OCI-LY3 (cell line): ENCODE data around the gene C22orf39.

ENCODE experiments used
- H2AFZ ChIP-seq: fragments of 200-600, 300-600 bp; shearing (Covaris generic); 2 replicates; pipeline ENCODE4 v1.6.0; 2014; ENCODE audit warnings: antibody characterized with exemption, low read depth, low read length
- H3K27ac ChIP-seq: fragments of 200-600, 300-600 bp; sonication (generic); 2 replicates; pipeline ENCODE4 v1.5.1; 2014; ENCODE audit warnings: mild to moderate bottlenecking, low read length, moderate library complexity, mixed read lengths
- H3K27me3 ChIP-seq: fragments of 200-600, 300-600 bp; sonication (generic); 2 replicates; pipeline ENCODE4 v1.6.1; 2014; ENCODE audit warnings: low read depth, low read length, mixed read lengths
- H3K36me3 ChIP-seq: fragments of 200-600, 300-600 bp; sonication (generic); replicated peaks from 2 replicates; pipeline ENCODE3; 2014; ENCODE audit warnings: low read depth, low read length, mixed read lengths
- H3K4me1 ChIP-seq: fragments of 300-600, 200-600 bp; sonication (generic); 2 replicates; pipeline ENCODE4 v1.6.1; 2014; ENCODE audit warnings: low read length, mixed read lengths
- H3K4me2 ChIP-seq: fragments of 200-600, 300-600 bp; sonication (generic); 2 replicates; pipeline ENCODE4 v1.6.1; 2014; ENCODE audit warnings: low read length, mixed read lengths
- H3K4me3 ChIP-seq: fragments of 300-600, 200-600 bp; sonication (generic); 2 replicates; pipeline ENCODE4 v1.5.1; 2014; ENCODE audit warnings: antibody characterized with exemption, mild to moderate bottlenecking, low read length, moderate library complexity
- H3K79me2 ChIP-seq: fragments of 300-600, 200-600 bp; shearing (Covaris generic); 2 replicates; pipeline ENCODE4 v1.6.1; 2014; ENCODE audit warnings: mild to moderate bottlenecking, low read length, mixed read lengths
- H3K9ac ChIP-seq: fragments of 300-600, 200-600 bp; shearing (Covaris generic); 2 replicates; pipeline ENCODE4 v1.6.0; 2014; ENCODE audit warnings: mild to moderate bottlenecking, low read length, moderate library complexity
- H3K9me3 ChIP-seq: fragments of 200-600, 300-600 bp; shearing (Covaris generic); 2 replicates; pipeline ENCODE4 v1.6.1; 2014; ENCODE audit warnings: low read length, mixed read lengths; ENCODE audit not compliant: insufficient read depth
- H4K20me1 ChIP-seq: fragments of 200-600, 300-600 bp; sonication (generic); 2 replicates; pipeline ENCODE4 v1.6.1; 2016; ENCODE audit warnings: low read length, mixed read lengths; ENCODE audit not compliant: insufficient read depth
- EZH2phosphoT487 ChIP-seq: fragments of 200-600 bp; shearing (Covaris generic); IDR thresholded peaks from 2 replicates; pipeline ENCODE4 v1.6.1; 2018; ENCODE audit warnings: antibody characterized with exemption, mixed run types, low read depth
- TF ChIP-seq, protein P1 (sequence below): fragments of 200-600, 300-600 bp; sonication (generic); IDR thresholded peaks from 2 replicates; pipeline ENCODE4 v1.5.1; 2014; ENCODE audit warnings: antibody characterized with exemption, low read length, low read depth

The C22orf39 gene

DNA sequence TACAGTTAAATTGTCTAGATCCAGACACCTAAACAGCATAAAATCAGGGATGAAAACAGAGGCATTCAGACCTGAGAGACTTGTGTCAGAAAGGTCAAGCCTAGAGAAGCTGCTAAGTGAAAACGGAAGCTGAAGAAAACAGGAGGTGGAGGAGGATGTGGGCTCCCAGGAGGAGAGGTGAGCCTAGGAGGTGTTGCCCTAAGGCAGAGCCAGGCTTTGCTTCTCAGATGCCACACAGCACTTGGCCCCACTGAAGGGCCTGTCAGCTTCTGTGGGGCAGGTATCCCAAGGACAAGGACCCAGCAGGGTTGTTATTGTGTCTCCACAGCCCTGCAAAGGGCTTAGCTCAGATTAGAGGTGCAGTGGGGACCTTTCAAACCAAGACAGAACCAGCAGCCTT is 17.0 kb upstream of the C22orf39 start:
- Histone ChIP-seq H3K27me3 (no peaks in the 10 kb centered on the region), H2AFZ (no peak overlapping the region), H4K20me1 (no peaks in the 10 kb centered on the region; the same call in 1 of the 2 replicates), H3K4me2 (no peak overlapping the region), H3K9ac (no peak overlapping the region), H3K27ac (no peak overlapping the region), H3K4me3 (no peak overlapping the region), H3K79me2 (no peaks in the 10 kb centered on the region), H3K4me1 (no peaks in the 10 kb centered on the region), H3K9me3 (no peaks in the 10 kb centered on the region), H3K36me3 (peaks cover 62% of the 10 kb centered on the region)
- no peak for TF ChIP-seq EZH2phosphoT487

DNA sequence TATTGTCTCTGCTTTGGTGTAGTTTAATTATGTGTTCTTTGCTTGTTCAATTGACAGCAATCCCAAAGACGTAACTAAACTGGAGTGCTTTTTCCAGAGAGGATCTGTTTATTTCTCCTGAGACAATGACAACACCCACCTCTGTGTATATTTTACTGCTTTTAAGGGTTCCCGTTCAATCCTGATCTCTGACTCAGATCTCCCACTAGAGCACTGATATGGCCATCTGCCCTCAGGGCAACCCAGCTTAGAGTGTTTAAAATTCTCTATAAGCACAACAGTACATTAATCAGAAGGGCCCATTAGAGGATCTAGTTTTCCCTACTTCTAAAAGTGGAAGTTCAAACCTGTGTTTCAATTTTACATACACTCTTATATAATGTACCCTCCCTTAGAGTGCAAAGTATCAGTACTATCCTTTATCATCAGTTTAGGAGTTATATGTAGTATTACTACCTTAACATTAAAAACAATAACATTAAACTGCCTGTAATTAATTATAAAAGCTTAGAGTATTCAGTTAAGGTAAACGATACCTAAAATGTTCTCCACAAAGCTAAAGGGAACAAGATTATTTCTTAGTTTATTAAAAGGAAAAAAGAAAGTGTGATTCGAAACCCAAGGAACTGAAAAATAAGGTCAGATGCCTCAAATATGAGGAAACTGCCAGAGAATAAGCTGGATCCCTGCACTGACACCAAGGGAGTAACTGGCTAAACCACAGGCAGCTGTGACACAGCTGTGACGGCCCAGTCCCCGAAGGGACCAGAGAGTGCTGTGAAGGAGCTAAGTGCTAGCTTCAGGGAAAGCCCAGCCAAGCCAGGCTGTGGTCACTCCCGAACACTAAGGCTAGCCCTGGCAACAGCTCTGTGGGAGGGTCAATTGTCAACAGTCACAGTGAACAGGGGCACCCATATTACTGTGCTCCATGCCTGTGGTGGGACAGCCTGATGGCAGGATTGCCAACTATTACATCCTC is 16.3 kb upstream of the C22orf39 start:
- Histone ChIP-seq H3K4me2 (no peak overlapping the region), H2AFZ (no peak overlapping the region), H4K20me1 (no peaks in the 10 kb centered on the region; the same call in 1 of the 2 replicates), H3K4me3 (no peak overlapping the region), H3K27ac (no peak overlapping the region), H3K9me3 (no peaks in the 10 kb centered on the region), H3K4me1 (no peaks in the 10 kb centered on the region), H3K79me2 (no peaks in the 10 kb centered on the region), H3K36me3 (peaks cover 58% of the 10 kb centered on the region), H3K27me3 (no peaks in the 10 kb centered on the region), H3K9ac (no peak overlapping the region)
- no peak for TF ChIP-seq EZH2phosphoT487
- TF ChIP-seq, protein P1, sequence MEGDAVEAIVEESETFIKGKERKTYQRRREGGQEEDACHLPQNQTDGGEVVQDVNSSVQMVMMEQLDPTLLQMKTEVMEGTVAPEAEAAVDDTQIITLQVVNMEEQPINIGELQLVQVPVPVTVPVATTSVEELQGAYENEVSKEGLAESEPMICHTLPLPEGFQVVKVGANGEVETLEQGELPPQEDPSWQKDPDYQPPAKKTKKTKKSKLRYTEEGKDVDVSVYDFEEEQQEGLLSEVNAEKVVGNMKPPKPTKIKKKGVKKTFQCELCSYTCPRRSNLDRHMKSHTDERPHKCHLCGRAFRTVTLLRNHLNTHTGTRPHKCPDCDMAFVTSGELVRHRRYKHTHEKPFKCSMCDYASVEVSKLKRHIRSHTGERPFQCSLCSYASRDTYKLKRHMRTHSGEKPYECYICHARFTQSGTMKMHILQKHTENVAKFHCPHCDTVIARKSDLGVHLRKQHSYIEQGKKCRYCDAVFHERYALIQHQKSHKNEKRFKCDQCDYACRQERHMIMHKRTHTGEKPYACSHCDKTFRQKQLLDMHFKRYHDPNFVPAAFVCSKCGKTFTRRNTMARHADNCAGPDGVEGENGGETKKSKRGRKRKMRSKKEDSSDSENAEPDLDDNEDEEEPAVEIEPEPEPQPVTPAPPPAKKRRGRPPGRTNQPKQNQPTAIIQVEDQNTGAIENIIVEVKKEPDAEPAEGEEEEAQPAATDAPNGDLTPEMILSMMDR, result no peak

GRCh38 chr22:19463008-19463407 is 15.5 kb upstream of the C22orf39 start:
- H3K9ac ChIP-seq, result no peak overlapping the region
- H3K4me3 ChIP-seq, result no peak overlapping the region
- H2AFZ ChIP-seq, result no peak overlapping the region
- H3K79me2 ChIP-seq, result no peaks in the 10 kb centered on the region
- no peaks in the 10 kb centered on the region for H3K9me3 ChIP-seq
- H3K27me3 ChIP-seq, result no peaks in the 10 kb centered on the region
- H3K27ac ChIP-seq, result no peak overlapping the region
- TF ChIP-seq EZH2phosphoT487, result no peak
- TF ChIP-seq, protein P1, result no peak
- peaks cover 51% of the 10 kb centered on the region for H3K36me3 ChIP-seq
- no peak overlapping the region for H3K4me2 ChIP-seq
- no peaks in the 10 kb centered on the region; the same call in 1 of the 2 replicates for H4K20me1 ChIP-seq
- no peaks in the 10 kb centered on the region for H3K4me1 ChIP-seq

DNA sequence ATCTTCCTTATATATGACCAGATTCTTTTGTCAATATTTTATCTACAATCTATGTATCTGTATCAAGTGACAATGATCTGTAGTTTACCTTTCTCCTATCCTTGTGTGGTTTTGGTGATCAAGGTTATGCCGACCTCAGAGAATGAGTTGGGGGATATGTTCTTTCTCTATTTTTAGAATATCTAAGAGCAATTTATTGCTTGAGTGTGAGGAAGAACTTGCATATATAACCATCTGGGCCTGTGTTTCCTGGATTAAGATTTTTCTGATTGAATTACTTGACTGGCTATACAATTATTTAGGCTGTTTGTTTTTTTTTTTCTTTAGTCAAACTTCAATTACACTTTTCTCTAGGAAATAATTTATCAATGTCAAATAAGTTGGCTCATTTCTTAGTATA is 14.0 kb upstream of the C22orf39 start:
- H3K9me3 ChIP-seq, result no peaks in the 10 kb centered on the region
- no peak overlapping the region for H2AFZ ChIP-seq
- no peaks in the 10 kb centered on the region for H3K27me3 ChIP-seq
- no peak overlapping the region for H3K9ac ChIP-seq
- no peaks in the 10 kb centered on the region for H3K4me1 ChIP-seq
- H3K36me3 ChIP-seq, result peaks cover 49% of the 10 kb centered on the region
- H3K79me2 ChIP-seq, result no peaks in the 10 kb centered on the region
- no peak for TF ChIP-seq EZH2phosphoT487
- TF ChIP-seq, protein P1, result no peak
- H3K4me3 ChIP-seq, result no peak overlapping the region
- H3K27ac ChIP-seq, result no peak overlapping the region
- H3K4me2 ChIP-seq, result no peak overlapping the region
- H4K20me1 ChIP-seq, result no peaks in the 10 kb centered on the region
